K562 (cell line): Measurements from ENCODE around the gene CST3. TPM values are rescaled to one million over a fixed set of nuclear protein-coding genes. Genes with fewer than 3 reads are reported as not detected.

Experiments used
- ATAC-seq: fragments of 200-7000 bp; cut with Tn5 transposase; 3 replicates; pipeline ENCODE4 v1.9.1; 2020; ENCODE audit warnings: moderate library complexity
- BruUV-seq: library from RNA; stranded (reverse); fragments of 400-500 nt; replicated peaks from 2 replicates; lab custom pipeline; 2021; lab: Mats Ljungman, UMichigan
- CTCF ChIA-PET: fragments of 300-600 bp; formaldehyde crosslinking; extraction: SDS; loops from one replicate; lab custom pipeline; 2021; ENCODE audit warnings: low intra/inter-chr PET ratio; lab: Yijun Ruan, JAX
- POLR2A ChIA-PET: fragments of 300-600, 350-650 bp; sonication (Branson Sonifier 250); formaldehyde crosslinking; extraction: SDS; loops from one replicate; lab custom pipeline; 2021; ENCODE audit warnings: antibody characterized with exemption, inconsistent platforms; lab: Yijun Ruan, JAX
- DNase-seq, 4 experiments: peaks; one replicate each; pipeline versions ENCODE4 v3.0.0 to v3.0.0-alpha.2; 2011 to 2018; ENCODE audit warnings: low spot score in 3 of 4, mixed read lengths in 3 of 4; ENCODE audit errors: extremely low read depth in 1 of 4
- FAIRE-seq: peaks from 2 replicates; lab custom pipeline; 2011; peaks lifted over from hg19 to GRCh38; lab: Jason Lieb, UNC
- H2AFZ ChIP-seq: 2 replicates; pipeline ENCODE4 v1.6.0; 2011; ENCODE audit warnings: low read depth, low read length, control low read depth, inconsistent platforms
- H3K27ac ChIP-seq: fragments of 200-600 bp; 3 replicates; pipeline ENCODE4 v1.8.0; 2011; ENCODE audit warnings: low read depth, mild to moderate bottlenecking, control low read depth, inconsistent platforms, low read length, moderate library complexity, mixed read lengths; ENCODE audit errors: extremely low read depth
- H3K27me3 ChIP-seq, 2 experiments: fragments of 300-600 bp in 1 of 2; 2 replicates in 1 of 2; 3 replicates in 1 of 2; pipeline versions ENCODE4 v1.6.0 to v1.8.0; 2011; ENCODE audit warnings: inconsistent platforms in 2 of 2, low read length in 2 of 2, mild to moderate bottlenecking in 1 of 2, mixed read lengths in 1 of 2, moderate library complexity in 1 of 2; ENCODE audit not compliant: control insufficient read depth in 2 of 2, insufficient read depth in 2 of 2
- H3K36me3 ChIP-seq: fragments of 300-600 bp; 3 replicates; pipeline ENCODE4 v1.8.0; 2011; ENCODE audit warnings: mild to moderate bottlenecking, low read length, inconsistent platforms; ENCODE audit not compliant: control insufficient read depth, insufficient read depth
- H3K4me1 ChIP-seq, 2 experiments: fragments of 200-600 bp in 1 of 2; replicated peaks in 1 of 2; 2 replicates in 1 of 2; 3 replicates in 1 of 2; pipeline versions ENCODE4 v1.5.1 to v1.8.0; 2011; ENCODE audit warnings: inconsistent platforms in 2 of 2, low read length in 2 of 2, mild to moderate bottlenecking in 1 of 2, mixed read lengths in 1 of 2, moderate library complexity in 1 of 2; ENCODE audit not compliant: control insufficient read depth in 2 of 2, insufficient read depth in 2 of 2
- H3K4me2 ChIP-seq: 2 replicates; pipeline ENCODE4 v1.6.1; 2011; ENCODE audit warnings: low read length, control low read depth, inconsistent platforms, mixed read lengths; ENCODE audit not compliant: insufficient read depth
- H3K4me3 ChIP-seq: fragments of 200-600 bp; sonication (generic), shearing (Covaris generic); 2 replicates; pipeline ENCODE4 v1.5.1; 2016; ENCODE audit warnings: control low read depth, inconsistent platforms
- H3K79me2 ChIP-seq: fragments of 200-600 bp; 3 replicates; pipeline ENCODE4 v1.8.0; 2011; ENCODE audit warnings: low read length, inconsistent platforms; ENCODE audit not compliant: control insufficient read depth, insufficient read depth
- H3K9ac ChIP-seq, 2 experiments: 2 replicates each; pipeline versions ENCODE4 v1.6.0 to v1.6.1; 2011; ENCODE audit warnings: low read depth in 2 of 2, low read length in 2 of 2, control low read depth in 1 of 2, inconsistent platforms in 1 of 2, mild to moderate bottlenecking in 1 of 2, mixed read lengths in 1 of 2; ENCODE audit not compliant: insufficient read depth in 1 of 2
- H3K9me1 ChIP-seq: one replicate; pipeline ENCODE4 v1.6.0; 2011; ENCODE audit warnings: inconsistent platforms, mild to moderate bottlenecking, low read length, moderate library complexity; ENCODE audit not compliant: control insufficient read depth, insufficient read depth
- H3K9me3 ChIP-seq: replicated peaks from 2 replicates; pipeline ENCODE4 v1.5.1; 2011; ENCODE audit warnings: low read depth, low read length, inconsistent platforms; ENCODE audit not compliant: control insufficient read depth, insufficient read depth
- H4K20me1 ChIP-seq: replicated peaks from 2 replicates; pipeline ENCODE4 v1.6.1; 2011; ENCODE audit warnings: low read length, inconsistent platforms, mixed read lengths; ENCODE audit not compliant: control insufficient read depth, insufficient read depth
- EGR1 ChIP-seq: fragments of 450-650 bp; conservative IDR thresholded peaks from 2 replicates; pipeline ENCODE4 v1.6.1; 2017; ENCODE audit warnings: mild to moderate bottlenecking
- ETS2 ChIP-seq: IDR thresholded peaks from 2 replicates; pipeline ENCODE4 v1.6.1; 2016; ENCODE audit warnings: borderline replicate concordance, missing genetic modification characterization, mild to moderate bottlenecking, moderate library complexity, missing compliant biosample characterization; ENCODE audit not compliant: poor library complexity, severe bottlenecking
- ETV6 ChIP-seq, 3 experiments: fragments of 150-350 bp in 1 of 3; sonication (generic) in 1 of 3; formaldehyde crosslinking in 1 of 3; IDR thresholded peaks; 2 replicates each; pipeline versions ENCODE4 v1.6.1 to v1.8.0; 2014 to 2022; ENCODE audit warnings: borderline replicate concordance in 2 of 3, low read depth in 2 of 3, antibody characterized with exemption in 1 of 3, low read length in 1 of 3, mild to moderate bottlenecking in 1 of 3, missing genetic modification reagents in 1 of 3
- PTBP1 ChIP-seq: fragments of 200-400 bp; formaldehyde crosslinking; IDR thresholded peaks from 2 replicates; pipeline ENCODE4 v1.6.1; 2017; ENCODE audit warnings: low read depth, low read length
- SIX5 ChIP-seq, 2 experiments: IDR thresholded peaks; 2 replicates each; pipeline ENCODE4 v1.6.1; 2011; ENCODE audit warnings: low read length in 2 of 2, borderline replicate concordance in 1 of 2, low read depth in 1 of 2, mild to moderate bottlenecking in 1 of 2, moderate library complexity in 1 of 2; ENCODE audit not compliant: insufficient read depth in 1 of 2
- ZBTB7A ChIP-seq: IDR thresholded peaks from 2 replicates; pipeline ENCODE4 v1.6.1; 2011; ENCODE audit warnings: low read depth, mild to moderate bottlenecking, low read length, moderate library complexity, borderline replicate concordance; ENCODE audit not compliant: control insufficient read depth
- ZNF668 ChIP-seq: fragments of 250-450 bp; sonication (Bioruptor Pico); IDR thresholded peaks from 2 replicates; pipeline ENCODE4 v1.8.0; 2022; ENCODE audit warnings: mild to moderate bottlenecking, inconsistent platforms
- WGBS: fragments of 100-300 bp; shearing (Covaris generic); methylation state at CpG from one replicate; pipeline ENCODE4 v1.1.6; 2016; ENCODE audit warnings: low coverage, mixed read lengths; ENCODE audit not compliant: insufficient coverage; ENCODE audit errors: missing lambda C conversion rate; 5-methylcytosine and 5-hydroxymethylcytosine counted together
- in situ Hi-C: fragments of 300-500 bp; cut with MboI; formaldehyde crosslinking; loops from 4 replicates; pipeline ENCODE4 v1.15.0; 2018; ENCODE audit warnings: inconsistent platforms, mixed read lengths
- intact Hi-C: fragments of 100-400 bp; cut with micrococcal nuclease; formaldehyde crosslinking; loops from 2 replicates; pipeline ENCODE4 v1.14.2; 2022
- polyA plus RNA-seq, 8 experiments: library from polyadenylated mRNA; depleted of rRNA in 4 of 8; stranded (reverse) in 5 of 8; unstranded in 3 of 8; fragments of >200 nt; fragmentation: Nextera tagmentation in 2 of 8; fragmentation: Illumina TruSeq in 1 of 8; extraction: Ambion mirVana in 2 of 8; extraction: Trizol in 1 of 8; gene quantifications; 2 replicates each; pipeline versions ENCODE4 v1.2.1 to v1.2.3, GENCODE V29; 2011 to 2014; ENCODE audit warnings: inconsistent platforms in 1 of 8, missing spikeins in 1 of 8
- total RNA-seq, 7 experiments: library from RNA; depleted of rRNA in 6 of 7; stranded (reverse); fragments of >200 nt in 6 of 7; fragmentation: Illumina TruSeq in 2 of 7; extraction: Trizol in 2 of 7; gene quantifications; 2 replicates each; pipeline versions ENCODE4 v1.2.1 to v1.2.3, GENCODE V29; 2011 to 2021; ENCODE audit warnings: low replicate concordance in 1 of 7
- TF ChIP-seq, protein P1 (sequence below): fragments of 450-650 bp; IDR thresholded peaks from 2 replicates; pipeline ENCODE4 v1.6.1; 2016
- TF ChIP-seq, protein P2 (sequence below): fragments of 250-450 bp; sonication (Bioruptor Pico); IDR thresholded peaks from 2 replicates; pipeline ENCODE4 v1.4.0; 2020; ENCODE audit warnings: borderline replicate concordance
- TF ChIP-seq, protein P3 (sequence below), 2 experiments: IDR thresholded peaks; 2 replicates each; pipeline ENCODE4 v1.6.1; 2011; ENCODE audit warnings: borderline replicate concordance in 1 of 2, control low read depth in 1 of 2, low read depth in 1 of 2, low read length in 1 of 2, mild to moderate bottlenecking in 1 of 2, mixed read lengths in 1 of 2, moderate library complexity in 1 of 2; ENCODE audit not compliant: insufficient read depth in 1 of 2, insufficient read length in 1 of 2, poor library complexity in 1 of 2, severe bottlenecking in 1 of 2; ENCODE audit errors: extremely low read depth in 1 of 2
- TF ChIP-seq, protein P4 (sequence below): sonication (generic); formaldehyde crosslinking; IDR thresholded peaks from 2 replicates; pipeline ENCODE4 v1.8.1; 2023; ENCODE audit warnings: mild to moderate bottlenecking, missing genetic modification reagents, moderate library complexity
- TF ChIP-seq, protein P5 (sequence below): fragments of 450-650 bp; IDR thresholded peaks from 2 replicates; pipeline ENCODE4 v1.6.1; 2014; ENCODE audit warnings: low read depth, mild to moderate bottlenecking, moderate library complexity, borderline replicate concordance

The CST3 gene
- total and polyA plus RNA-seq, 9 of the 15 experiments (the other 6 are each of a cell fraction or from before 2014, with no cell fraction given) = 8.7 to 113 (median 48.5) TPM

DNA sequence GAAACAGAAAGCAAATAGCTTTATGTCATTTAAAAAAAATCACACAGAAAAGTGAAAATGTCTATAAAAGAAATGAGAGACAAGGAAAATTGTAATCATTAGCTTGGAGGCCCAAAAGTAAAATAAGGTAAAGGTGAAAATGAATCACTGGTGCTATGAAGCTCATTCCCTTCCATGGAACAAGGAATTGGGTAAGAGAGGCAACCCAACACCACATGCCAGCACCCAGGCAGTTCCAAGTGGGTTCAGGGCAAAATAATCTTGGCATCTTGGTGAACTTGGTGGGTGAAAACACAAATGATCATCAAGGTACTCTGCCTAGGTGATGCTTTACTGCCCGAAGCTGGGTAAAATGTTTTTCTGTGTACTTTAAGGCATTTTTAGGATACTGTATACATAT is 34.4 kb upstream of the CST3 start:
- H3K36me3 ChIP-seq = no peaks in the 10 kb centered on the region
- H2AFZ ChIP-seq = no peak overlapping the region
- H3K27ac ChIP-seq = no peak overlapping the region
- no peak overlapping the region for H3K4me3 ChIP-seq
- no peak for DNase-seq
- POLR2A ChIA-PET = no interaction called here
- TF ChIP-seq, protein P1, sequence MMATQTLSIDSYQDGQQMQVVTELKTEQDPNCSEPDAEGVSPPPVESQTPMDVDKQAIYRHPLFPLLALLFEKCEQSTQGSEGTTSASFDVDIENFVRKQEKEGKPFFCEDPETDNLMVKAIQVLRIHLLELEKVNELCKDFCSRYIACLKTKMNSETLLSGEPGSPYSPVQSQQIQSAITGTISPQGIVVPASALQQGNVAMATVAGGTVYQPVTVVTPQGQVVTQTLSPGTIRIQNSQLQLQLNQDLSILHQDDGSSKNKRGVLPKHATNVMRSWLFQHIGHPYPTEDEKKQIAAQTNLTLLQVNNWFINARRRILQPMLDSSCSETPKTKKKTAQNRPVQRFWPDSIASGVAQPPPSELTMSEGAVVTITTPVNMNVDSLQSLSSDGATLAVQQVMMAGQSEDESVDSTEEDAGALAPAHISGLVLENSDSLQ = no peak
- TF ChIP-seq EGR1 = no peak
- TF ChIP-seq, protein P2, sequence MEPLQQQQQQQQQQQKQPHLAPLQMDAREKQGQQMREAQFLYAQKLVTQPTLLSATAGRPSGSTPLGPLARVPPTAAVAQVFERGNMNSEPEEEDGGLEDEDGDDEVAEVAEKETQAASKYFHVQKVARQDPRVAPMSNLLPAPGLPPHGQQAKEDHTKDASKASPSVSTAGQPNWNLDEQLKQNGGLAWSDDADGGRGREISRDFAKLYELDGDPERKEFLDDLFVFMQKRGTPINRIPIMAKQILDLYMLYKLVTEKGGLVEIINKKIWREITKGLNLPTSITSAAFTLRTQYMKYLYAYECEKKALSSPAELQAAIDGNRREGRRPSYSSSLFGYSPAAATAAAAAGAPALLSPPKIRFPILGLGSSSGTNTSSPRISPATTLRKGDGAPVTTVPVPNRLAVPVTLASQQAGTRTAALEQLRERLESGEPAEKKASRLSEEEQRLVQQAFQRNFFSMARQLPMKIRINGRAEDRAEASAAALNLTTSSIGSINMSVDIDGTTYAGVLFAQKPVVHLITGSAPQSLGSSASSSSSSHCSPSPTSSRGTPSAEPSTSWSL (CRISPR knock-in tag) = no peak
- no peak for TF ChIP-seq ZBTB7A
- TF ChIP-seq, protein P3, sequence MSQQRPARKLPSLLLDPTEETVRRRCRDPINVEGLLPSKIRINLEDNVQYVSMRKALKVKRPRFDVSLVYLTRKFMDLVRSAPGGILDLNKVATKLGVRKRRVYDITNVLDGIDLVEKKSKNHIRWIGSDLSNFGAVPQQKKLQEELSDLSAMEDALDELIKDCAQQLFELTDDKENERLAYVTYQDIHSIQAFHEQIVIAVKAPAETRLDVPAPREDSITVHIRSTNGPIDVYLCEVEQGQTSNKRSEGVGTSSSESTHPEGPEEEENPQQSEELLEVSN (IDR thresholded peaks at IDR 0.05; ENCODE audit: borderline replicate concordance in 1 of 2, extremely low read depth in 1 of 2, insufficient read depth in 1 of 2, insufficient read length in 1 of 2, low read depth in 1 of 2, low read length in 1 of 2, poor library complexity in 1 of 2, severe bottlenecking in 1 of 2) = no peak
- TF ChIP-seq ETS2 = no peak
- no peak for TF ChIP-seq ZNF668
- TF ChIP-seq, protein P4, sequence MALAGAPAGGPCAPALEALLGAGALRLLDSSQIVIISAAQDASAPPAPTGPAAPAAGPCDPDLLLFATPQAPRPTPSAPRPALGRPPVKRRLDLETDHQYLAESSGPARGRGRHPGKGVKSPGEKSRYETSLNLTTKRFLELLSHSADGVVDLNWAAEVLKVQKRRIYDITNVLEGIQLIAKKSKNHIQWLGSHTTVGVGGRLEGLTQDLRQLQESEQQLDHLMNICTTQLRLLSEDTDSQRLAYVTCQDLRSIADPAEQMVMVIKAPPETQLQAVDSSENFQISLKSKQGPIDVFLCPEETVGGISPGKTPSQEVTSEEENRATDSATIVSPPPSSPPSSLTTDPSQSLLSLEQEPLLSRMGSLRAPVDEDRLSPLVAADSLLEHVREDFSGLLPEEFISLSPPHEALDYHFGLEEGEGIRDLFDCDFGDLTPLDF (CRISPR knock-in tag) = no peak
- no peak for TF ChIP-seq PTBP1
- TF ChIP-seq, protein P5, sequence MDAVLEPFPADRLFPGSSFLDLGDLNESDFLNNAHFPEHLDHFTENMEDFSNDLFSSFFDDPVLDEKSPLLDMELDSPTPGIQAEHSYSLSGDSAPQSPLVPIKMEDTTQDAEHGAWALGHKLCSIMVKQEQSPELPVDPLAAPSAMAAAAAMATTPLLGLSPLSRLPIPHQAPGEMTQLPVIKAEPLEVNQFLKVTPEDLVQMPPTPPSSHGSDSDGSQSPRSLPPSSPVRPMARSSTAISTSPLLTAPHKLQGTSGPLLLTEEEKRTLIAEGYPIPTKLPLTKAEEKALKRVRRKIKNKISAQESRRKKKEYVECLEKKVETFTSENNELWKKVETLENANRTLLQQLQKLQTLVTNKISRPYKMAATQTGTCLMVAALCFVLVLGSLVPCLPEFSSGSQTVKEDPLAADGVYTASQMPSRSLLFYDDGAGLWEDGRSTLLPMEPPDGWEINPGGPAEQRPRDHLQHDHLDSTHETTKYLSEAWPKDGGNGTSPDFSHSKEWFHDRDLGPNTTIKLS = no peak
- no peak for TF ChIP-seq SIX5 (IDR thresholded peaks at IDR 0.05; ENCODE audit: borderline replicate concordance in 1 of 2, insufficient read depth in 1 of 2, low read depth in 1 of 2, low read length in 2 of 2)
- TF ChIP-seq ETV6 (IDR thresholded peaks at IDR 0.05; ENCODE audit: borderline replicate concordance in 1 of 2, low read depth in 2 of 2, low read length in 1 of 2) = no peak
- TF ChIP-seq ETV6 (CRISPR knock-in tag; IDR thresholded peaks at IDR 0.05; ENCODE audit: borderline replicate concordance) = no peak
- TF ChIP-seq, all 486 proteins: peak for 0
- H3K9me3 ChIP-seq = no peaks in the 10 kb centered on the region
- no peak overlapping the region for H3K9ac ChIP-seq
- ATAC-seq (no peak), FAIRE-seq (no peak)
- H3K4me1 ChIP-seq = no peaks in the 10 kb centered on the region
- WGBS = 0% methylated on average over 1 of the region's 1 CpG
- no TSS peak for BruUV-seq
- H3K79me2 ChIP-seq = no peaks in the 10 kb centered on the region
- no peaks in the 10 kb centered on the region for H3K27me3 ChIP-seq
- in situ Hi-C loops = no loop called here
- no peak overlapping the region for H3K4me2 ChIP-seq
- intact Hi-C loops = no loop called here
- H3K9me1 ChIP-seq = no peaks in the 10 kb centered on the region
- CTCF ChIA-PET = no interaction called here
- no peaks in the 10 kb centered on the region for H4K20me1 ChIP-seq
